A673 (cell line): ENCODE data around the gene CDK13. TPM values are rescaled to one million over a fixed set of nuclear protein-coding genes. Genes with fewer than 3 reads are reported as not detected.

Source experiments
- BruUV-seq: library from RNA; stranded (reverse); fragments of 400-500 nt; replicated peaks from 2 replicates; lab custom pipeline; 2021; lab: Mats Ljungman, UMichigan
- CTCF ChIA-PET: fragments of 300-600 bp; sonication (Branson Sonifier 250); formaldehyde crosslinking; loops from one replicate; lab custom pipeline; 2022; ENCODE audit warnings: antibody characterized with exemption; lab: Charles Lee
- POLR2A ChIA-PET: fragments of 300-600 bp; sonication (Branson Sonifier 250); formaldehyde crosslinking; loops from one replicate; lab custom pipeline; 2022; ENCODE audit warnings: antibody characterized with exemption; ENCODE audit not compliant: low non-redundant PET; lab: Charles Lee
- DNase-seq: peaks from one replicate; pipeline ENCODE4 v3.0.0-alpha.2; 2015; ENCODE audit warnings: low spot score
- H3K27ac ChIP-seq: fragments of 200-600 bp; sonication (generic); 2 replicates; pipeline ENCODE4 v1.5.1; 2016; ENCODE audit warnings: mixed run types, low read depth, mild to moderate bottlenecking, mixed read lengths, antibody characterized with exemption, low read length; ENCODE audit not compliant: poor library complexity, severe bottlenecking
- H3K27me3 ChIP-seq: fragments of 200-600 bp; sonication (generic); replicated peaks from 2 replicates; pipeline ENCODE4 v1.6.1; 2017; ENCODE audit warnings: mixed run types, low read depth, mild to moderate bottlenecking, mixed read lengths, antibody characterized with exemption, low read length; ENCODE audit not compliant: insufficient read depth, poor library complexity
- H3K36me3 ChIP-seq: fragments of 200-600 bp; sonication (generic); 2 replicates; pipeline ENCODE4 v1.6.1; 2016; ENCODE audit warnings: mixed run types, mild to moderate bottlenecking, mixed read lengths, antibody characterized with exemption, low read length; ENCODE audit not compliant: insufficient read depth, poor library complexity, severe bottlenecking
- H3K4me1 ChIP-seq: fragments of 200-600 bp; sonication (generic); 2 replicates; pipeline ENCODE4 v1.6.1; 2017; ENCODE audit warnings: mixed run types, mild to moderate bottlenecking, mixed read lengths, antibody characterized with exemption, low read length; ENCODE audit not compliant: insufficient read depth, poor library complexity, severe bottlenecking
- H3K4me3 ChIP-seq: fragments of 200-600 bp; sonication (generic); 2 replicates; pipeline ENCODE4 v1.5.1; 2016; ENCODE audit warnings: low read depth, mixed run types, mild to moderate bottlenecking, mixed read lengths, low read length; ENCODE audit not compliant: poor library complexity, severe bottlenecking
- H3K9me3 ChIP-seq: fragments of 200-600 bp; sonication (generic); 2 replicates; pipeline ENCODE4 v1.6.1; 2016; ENCODE audit warnings: mixed run types, low read depth, mild to moderate bottlenecking, mixed read lengths, antibody characterized with exemption, low read length; ENCODE audit not compliant: poor library complexity, severe bottlenecking
- CTCF ChIP-seq: fragments of 300-800, 200-600 bp; sonication (generic); conservative IDR thresholded peaks from 2 replicates; pipeline ENCODE4 v1.5.1; 2017; ENCODE audit warnings: low read depth, mild to moderate bottlenecking, antibody characterized with exemption, low read length, moderate library complexity, mixed read lengths
- EZH2 ChIP-seq: fragments of 200-600 bp; sonication (generic); IDR thresholded peaks from 2 replicates; pipeline ENCODE4 v1.6.1; 2017; ENCODE audit warnings: borderline replicate concordance, low read depth, mild to moderate bottlenecking, mixed read lengths, antibody characterized with exemption, low read length; ENCODE audit not compliant: poor library complexity, severe bottlenecking
- intact Hi-C: fragments of 100-400 bp; cut with micrococcal nuclease; formaldehyde crosslinking; loops from one replicate; pipeline ENCODE4 v1.10.0; 2022; ENCODE audit not compliant: unreplicated experiment
- total RNA-seq: library from RNA; stranded (reverse); gene quantifications from 2 replicates; pipeline ENCODE4 v1.2.3, GENCODE V29; 2021

CDK13 gene
- total RNA-seq, 1 experiment from 2014 or later: 56.6 TPM

GRCh38 chr7:40122940-40123254 lies 172.8 kb downstream of the CDK13 start:
- no peak overlapping the region for H3K27ac ChIP-seq
- intact Hi-C loops: no loop called here
- no peaks in the 10 kb centered on the region for H3K9me3 ChIP-seq
- H3K36me3 ChIP-seq: no peaks in the 10 kb centered on the region
- CTCF ChIA-PET: no interaction called here
- BruUV-seq: no TSS peak
- no peaks in the 10 kb centered on the region for H3K4me1 ChIP-seq
- no peaks in the 10 kb centered on the region for H3K27me3 ChIP-seq
- DNase-seq: no peak
- H3K4me3 ChIP-seq: no peak overlapping the region
- POLR2A ChIA-PET: no interaction called here
- TF ChIP-seq CTCF: no peak
- TF ChIP-seq EZH2: no peak

GRCh38 chr7:40133561-40134427 lies 183.7 kb downstream of the CDK13 start:
- intact Hi-C loops: loop anchor here (2.0 kb wide), 1 partner anchor 237 kb away; no protein-coding TSS in a partner anchor
- peak overlapping the region; percentile 95 for H3K4me3 ChIP-seq
- H3K27ac ChIP-seq: peak overlapping the region; percentile 95
- H3K4me1 ChIP-seq: peaks cover 9% of the 10 kb centered on the region
- ChIA-PET CTCF (interaction anchor here (0.6 to 1.1 kb wide), 2 partner anchors 44 to 182 kb away, joined by 3 to 4 read pairs; no protein-coding TSS in a partner anchor), POLR2A (interaction anchor here (0.7 kb wide), 1 partner anchor 184 kb away, joined by 8 read pairs; the partner anchor contains the start of gene CDK13)
- no peak for DNase-seq
- TF ChIP-seq EZH2: no peak
- no peak for TF ChIP-seq CTCF
- no peaks in the 10 kb centered on the region for H3K9me3 ChIP-seq
- H3K27me3 ChIP-seq: no peaks in the 10 kb centered on the region
- TSS peak; percentile 76 for BruUV-seq
- no peaks in the 10 kb centered on the region for H3K36me3 ChIP-seq

- BruUV-seq: no TSS peak
- ChIA-PET POLR2A (no interaction called here), CTCF (interaction anchor here (1.1 kb wide), 1 partner anchor 183 kb away, joined by 3 read pairs; no protein-coding TSS in a partner anchor)
- H3K4me1 ChIP-seq: peaks cover 9% of the 10 kb centered on the region
- DNase-seq: peak; percentile 90
- H3K4me3 ChIP-seq: peak within 1 kb of the TSS; percentile 95
- peak within 1 kb of the TSS; percentile 95 for H3K27ac ChIP-seq
- intact Hi-C loops: loop anchor here (2.0 kb wide), 1 partner anchor 238 kb away; no protein-coding TSS in a partner anchor
- no peaks in the 10 kb centered on the region for H3K36me3 ChIP-seq
- H3K9me3 ChIP-seq: no peaks in the 10 kb centered on the region
- TF ChIP-seq EZH2 (no peak), CTCF (peak; percentile 79)
- no peaks in the 10 kb centered on the region for H3K27me3 ChIP-seq
These were observed 184.6 kb downstream of the CDK13 start, which contains the start of the genes MPLKIP and SUGCT for GRCh38 chr7:40134428-40135316. Gene MPLKIP (minus strand): TSS chr7:40134622. CDS start chr7:40134567, 55 bp downstream. Gene SUGCT (plus strand): TSS chr7:40135005.
